GM12872 (cell line): ENCODE measurements around the gene TMTC2.

Experiments used
- TF ChIP-seq, protein P1 (sequence below): IDR thresholded peaks from 3 replicates; pipeline ENCODE4 v1.5.1; 2011; ENCODE audit warnings: low read depth, mild to moderate bottlenecking, low read length, moderate library complexity; ENCODE audit not compliant: insufficient read depth

The TMTC2 gene

DNA sequence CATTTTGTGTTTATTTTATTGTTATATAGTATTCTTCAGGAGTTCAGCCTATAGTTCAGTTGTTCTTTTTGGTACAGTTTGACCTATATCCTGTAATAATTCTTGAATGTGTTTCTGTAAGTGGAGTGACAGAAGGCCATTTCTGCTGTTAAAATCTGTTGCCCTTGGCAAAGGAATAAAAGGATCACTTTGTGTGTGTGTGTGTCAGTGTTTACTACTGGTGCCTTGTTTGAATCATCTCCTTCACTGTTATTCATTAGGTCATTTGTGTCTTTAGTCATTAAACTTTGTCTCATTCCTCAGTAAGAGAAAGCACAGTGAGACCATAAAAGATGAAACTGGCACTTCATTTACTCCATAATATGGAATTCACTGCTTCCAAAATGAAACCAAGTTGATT is 130.7 kb downstream of the TMTC2 start:
- TF ChIP-seq, protein P1, sequence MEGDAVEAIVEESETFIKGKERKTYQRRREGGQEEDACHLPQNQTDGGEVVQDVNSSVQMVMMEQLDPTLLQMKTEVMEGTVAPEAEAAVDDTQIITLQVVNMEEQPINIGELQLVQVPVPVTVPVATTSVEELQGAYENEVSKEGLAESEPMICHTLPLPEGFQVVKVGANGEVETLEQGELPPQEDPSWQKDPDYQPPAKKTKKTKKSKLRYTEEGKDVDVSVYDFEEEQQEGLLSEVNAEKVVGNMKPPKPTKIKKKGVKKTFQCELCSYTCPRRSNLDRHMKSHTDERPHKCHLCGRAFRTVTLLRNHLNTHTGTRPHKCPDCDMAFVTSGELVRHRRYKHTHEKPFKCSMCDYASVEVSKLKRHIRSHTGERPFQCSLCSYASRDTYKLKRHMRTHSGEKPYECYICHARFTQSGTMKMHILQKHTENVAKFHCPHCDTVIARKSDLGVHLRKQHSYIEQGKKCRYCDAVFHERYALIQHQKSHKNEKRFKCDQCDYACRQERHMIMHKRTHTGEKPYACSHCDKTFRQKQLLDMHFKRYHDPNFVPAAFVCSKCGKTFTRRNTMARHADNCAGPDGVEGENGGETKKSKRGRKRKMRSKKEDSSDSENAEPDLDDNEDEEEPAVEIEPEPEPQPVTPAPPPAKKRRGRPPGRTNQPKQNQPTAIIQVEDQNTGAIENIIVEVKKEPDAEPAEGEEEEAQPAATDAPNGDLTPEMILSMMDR, result no peak

DNA sequence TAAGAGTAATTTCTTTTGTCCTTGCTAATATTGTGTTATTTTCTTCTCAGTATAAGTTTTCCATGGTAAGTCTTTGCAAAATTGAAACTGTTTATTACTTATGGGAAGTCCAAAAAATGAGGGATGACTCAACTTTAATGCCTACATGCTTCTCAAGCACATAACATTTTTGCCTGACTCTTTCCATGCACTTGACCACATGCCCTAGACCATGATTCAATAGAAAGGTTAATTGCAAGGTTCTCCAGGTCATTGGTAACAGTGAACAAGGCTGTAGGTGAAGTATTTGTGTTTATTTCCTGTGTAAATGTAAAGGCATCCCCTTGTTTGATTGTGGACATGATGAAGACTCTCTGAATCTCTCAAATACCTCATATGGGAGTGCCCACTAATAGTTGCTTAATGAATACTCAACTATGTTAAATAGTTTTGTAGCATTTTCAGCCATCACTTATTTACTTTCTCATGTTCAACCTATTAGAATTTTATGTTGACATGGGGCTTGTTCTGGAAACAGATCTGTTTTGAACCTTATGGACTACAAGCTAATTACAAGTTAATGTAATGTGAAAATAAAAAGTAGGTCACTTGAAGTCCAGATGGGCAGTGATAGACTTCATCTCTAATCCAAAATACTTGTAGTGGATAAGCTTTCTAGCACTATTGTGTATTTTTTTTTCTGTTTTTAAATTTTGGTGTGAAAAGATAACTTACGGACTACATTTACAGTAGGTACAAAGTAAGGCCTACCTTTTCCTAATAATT is 131.7 kb downstream of the TMTC2 start:
- TF ChIP-seq, protein P1, result no peak

DNA sequence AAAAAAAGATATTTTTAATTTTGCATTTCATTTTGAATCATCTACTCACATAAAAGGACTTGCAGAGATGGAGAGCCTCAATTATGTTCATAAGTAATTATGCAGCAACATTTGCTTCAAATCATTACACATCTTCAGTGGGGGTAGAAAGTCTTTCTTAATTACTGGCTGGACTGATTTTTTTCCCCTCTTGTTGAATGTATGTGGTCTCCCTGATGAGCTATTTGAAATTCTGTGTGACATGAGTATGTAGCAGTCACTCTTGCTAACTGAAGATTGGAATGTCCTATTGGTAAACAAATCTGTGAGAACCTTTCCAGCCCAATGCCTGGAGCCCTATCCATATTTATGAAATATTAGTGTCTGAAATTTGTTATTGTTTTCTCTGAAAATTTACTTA is 139.8 kb downstream of the TMTC2 start:
- TF ChIP-seq, protein P1, result no peak

DNA sequence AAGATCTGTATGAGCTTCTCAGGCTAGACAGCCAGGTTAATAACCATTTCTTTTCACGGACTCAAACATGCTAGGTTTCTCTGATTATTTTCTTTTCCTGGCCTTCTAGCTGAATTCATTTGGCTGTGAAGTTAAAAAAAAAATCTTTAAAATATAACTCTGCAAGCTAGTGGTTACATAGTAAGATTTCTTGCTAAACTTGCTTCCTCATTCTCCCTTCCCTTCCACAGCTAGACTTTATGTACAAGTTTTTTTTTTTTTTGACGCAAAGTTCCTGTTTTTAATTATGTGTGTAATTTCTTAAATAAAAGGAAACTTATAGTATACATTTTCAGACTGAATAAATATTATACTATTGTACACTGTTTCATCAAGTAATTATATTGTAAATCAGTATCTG is 145.4 kb downstream of the TMTC2 start:
- TF ChIP-seq, protein P1, result no peak

DNA sequence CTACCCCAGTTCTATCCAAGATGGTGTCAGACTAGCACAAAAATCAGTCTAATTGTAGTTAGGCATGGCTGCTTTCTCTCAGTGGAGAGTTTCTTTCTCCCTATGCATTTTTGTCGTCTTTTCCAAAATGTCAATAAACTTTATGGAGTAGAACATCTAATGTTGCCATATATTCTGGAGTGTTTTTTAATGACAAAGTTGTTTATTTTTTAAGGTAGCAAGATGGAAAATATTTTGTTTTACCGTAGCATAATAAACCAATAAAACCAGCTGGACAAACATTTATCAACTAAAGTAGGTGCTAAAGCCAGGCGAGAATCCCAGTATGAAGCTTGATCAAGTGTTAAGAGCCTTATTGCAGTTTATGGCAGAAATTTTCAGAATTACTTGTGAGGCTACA is 146.3 kb downstream of the TMTC2 start:
- TF ChIP-seq, protein P1, result no peak

DNA sequence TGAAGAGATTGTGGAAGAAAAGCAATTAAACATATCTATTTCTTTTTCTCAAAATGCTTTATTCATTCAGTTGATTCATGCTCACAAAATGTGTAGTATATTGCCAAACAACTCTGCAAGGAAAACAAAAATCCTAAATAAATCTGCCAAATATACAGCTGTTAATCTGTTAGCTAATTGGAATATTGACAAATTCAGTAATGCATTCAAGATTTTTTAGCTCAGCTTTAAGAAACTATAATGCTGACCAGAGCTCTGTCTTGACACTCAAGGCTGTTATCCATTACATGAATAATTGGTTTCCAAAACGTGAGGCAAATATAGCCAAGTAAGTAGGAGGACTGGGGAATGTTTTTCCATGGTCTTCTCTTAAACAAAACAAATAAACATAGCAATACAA is 146.8 kb downstream of the TMTC2 start:
- TF ChIP-seq, protein P1, result no peak

DNA sequence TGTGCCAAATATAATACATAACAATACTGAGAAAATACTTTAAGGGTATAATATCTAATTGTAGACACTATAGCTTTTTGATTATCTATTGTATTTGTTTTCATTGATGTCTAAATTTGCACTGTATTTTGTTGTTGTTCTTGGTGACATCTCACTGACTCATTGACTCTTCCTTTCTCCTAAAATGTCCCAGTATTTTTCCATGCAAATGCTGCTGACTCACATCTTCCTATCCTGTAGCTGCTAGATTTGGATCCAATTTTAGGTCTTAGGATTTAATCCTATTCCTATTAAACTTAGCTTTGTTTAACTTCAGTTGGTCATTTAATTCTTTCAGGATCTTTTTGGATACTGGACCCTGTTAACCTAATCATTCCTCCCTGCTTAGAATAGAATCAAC is 148.5 kb downstream of the TMTC2 start:
- TF ChIP-seq, protein P1, result no peak
